GM21825 (cell line): ENCODE data around the gene SNCAIP.

ENCODE experiments used
- ATAC-seq: cut with Tn5 transposase; IDR thresholded peaks from one replicate; pipeline ENCODE4 v1.9.1; 2021; ENCODE audit warnings: mild to moderate bottlenecking, moderate library complexity; ENCODE audit not compliant: unreplicated experiment

The SNCAIP gene

DNA sequence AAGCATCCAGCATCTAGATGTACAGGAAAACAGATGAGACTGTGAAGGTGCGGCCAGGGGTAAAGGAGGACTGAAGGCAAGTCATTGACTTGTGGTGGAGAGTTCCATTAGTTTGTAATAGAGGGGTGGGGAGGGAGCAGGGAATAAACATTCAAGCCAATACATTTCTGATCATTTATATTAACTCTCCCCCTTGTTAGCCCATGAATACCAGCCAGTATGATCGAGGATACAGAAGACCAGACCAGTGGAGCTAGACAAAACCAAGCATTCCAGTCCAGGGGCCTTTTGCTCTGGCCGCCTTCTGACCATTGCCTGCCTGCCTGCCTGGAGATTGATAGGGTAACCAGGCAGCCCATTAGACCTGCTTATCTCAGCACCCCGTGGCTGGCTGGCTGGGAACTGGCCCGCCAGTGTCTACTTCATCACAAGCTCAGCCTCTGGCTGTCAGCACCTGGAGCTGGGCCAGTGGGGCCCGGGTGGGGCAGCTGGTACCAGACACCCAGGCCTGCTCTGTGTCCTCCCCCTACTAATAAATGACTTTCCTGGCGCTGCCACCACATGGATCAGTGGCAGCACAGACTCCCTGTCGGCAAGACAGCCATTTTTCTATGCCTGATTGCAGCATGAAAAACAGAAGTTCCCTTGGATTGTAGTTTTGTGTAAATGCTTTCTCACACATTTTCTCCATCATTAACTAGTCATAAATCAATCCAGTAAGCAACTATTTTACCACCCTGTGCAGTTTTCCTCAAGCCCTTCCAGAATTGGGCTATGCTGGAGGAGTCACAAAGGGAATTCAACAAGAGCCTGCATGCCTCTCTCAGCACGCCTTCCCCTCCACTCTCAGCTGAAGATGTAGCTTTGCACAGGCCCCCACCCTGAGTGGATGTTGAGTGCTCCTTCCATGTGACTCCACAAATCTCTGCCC lies 181.3 kb downstream of the SNCAIP start:
- no peak for ATAC-seq

DNA sequence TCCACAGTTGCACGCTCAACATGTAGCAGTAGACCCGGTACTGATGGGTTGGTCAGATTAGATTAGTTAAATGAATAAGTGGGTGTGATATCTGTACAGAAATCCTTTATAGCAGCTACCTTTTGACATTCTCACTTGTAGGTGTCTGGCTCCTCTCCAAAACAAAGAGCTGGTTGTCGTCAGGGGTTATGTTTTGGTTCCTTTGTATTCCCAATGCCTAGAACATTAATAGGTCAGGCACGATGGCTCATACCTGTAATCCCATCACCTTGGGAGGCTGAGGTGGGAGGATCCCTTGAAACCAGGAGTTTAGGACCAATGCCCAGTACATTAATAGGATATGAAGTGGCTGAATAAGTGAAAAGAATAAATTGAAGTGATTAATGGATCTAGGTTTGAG lies 182.1 kb downstream of the SNCAIP start:
- ATAC-seq, result no peak

DNA sequence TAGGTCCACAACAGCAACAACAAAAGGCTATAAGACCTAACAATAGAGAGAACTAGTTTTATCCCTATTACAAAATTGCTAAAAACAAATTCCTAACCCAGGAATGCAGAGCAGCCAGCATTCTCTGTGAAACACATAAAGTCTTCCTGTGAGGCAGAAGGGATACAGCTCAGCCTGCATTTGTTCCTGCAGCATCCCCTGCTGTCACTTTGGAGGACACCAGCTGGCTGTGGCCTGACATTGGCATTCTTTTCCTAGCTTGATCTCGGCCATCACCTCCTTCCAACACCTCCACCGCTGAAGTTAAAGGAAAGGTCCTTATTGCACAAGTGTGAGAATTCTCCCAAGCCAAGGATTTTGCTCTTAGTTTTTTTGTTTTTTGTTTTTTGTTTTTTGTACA lies 186.1 kb downstream of the SNCAIP start:
- no peak for ATAC-seq

DNA sequence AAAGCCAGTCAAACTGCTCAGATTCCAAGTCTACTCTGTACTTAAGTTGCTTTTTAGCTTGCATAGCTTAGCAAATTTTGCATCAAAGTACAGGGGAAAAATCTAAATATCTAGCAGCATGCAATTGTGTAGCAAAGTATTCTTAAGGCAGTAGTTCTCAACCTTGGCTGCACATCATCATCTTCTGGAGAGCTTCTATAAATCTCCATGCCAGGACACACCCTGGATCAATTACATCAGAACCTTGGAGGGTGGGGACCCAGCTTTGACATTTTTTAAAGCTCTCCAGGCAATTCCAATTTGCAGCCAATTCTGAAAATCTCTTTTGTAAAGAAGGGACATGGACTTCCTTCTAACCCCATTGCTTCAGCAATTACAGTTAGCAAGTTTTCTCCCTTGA lies 187.5 kb downstream of the SNCAIP start:
- no peak for ATAC-seq

DNA sequence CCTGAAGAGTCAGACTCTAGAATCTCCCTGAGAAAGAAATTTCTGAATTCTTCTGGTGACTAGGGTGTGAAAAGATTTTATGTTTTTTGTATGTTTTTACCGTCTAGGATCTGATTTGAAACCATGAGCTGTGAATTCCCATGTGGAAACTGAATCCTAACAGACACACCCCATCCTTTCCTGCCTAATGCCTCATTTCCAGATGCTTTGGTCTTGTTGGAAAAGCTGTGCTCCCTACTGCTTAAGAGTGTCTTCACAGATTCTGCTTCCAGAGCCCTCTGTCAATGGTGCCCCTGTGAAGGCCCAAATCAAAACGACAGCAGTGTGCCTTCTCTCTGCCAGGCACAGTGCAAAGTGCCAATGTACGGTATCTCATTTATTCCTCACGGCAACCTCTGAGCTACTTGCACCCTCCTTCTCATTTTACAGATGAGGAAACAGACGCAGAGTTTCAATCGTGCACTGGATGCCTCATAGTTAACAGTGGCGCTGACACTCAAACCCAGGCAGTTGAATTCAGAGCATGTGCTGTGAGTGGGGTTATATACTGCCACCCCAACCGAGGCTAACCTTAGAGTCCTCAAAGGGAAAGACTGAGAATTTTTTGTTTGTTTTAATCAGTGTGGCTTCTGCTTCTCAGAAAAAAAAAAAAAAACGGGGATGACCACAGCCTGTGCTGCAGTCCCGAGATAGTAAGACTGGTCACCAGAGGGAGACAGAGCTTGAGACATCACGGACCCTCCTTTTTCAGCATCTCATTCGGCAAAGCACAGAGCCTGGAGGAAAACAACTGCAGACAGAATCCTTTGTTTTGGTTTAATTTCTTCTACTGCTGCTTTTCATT lies 188.4 kb downstream of the SNCAIP start:
- ATAC-seq, result no peak

DNA sequence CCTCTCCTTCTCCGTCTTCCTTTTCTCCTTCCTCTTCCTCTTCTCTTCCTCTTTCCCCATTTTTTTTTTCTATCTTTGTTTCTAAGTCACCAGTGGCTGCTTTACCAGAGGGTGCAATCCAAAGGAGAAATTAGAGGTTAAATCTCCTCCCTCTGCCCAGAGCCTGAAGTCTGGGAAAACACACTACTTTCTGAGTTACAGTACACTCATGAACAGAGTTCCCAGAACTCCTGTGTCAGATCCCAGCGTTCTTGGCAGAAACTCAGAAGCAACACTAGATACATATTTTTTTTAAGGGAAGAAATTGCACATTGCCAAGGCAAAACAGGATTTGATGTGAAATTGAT lies 189.0 kb downstream of the SNCAIP start:
- no peak for ATAC-seq

DNA sequence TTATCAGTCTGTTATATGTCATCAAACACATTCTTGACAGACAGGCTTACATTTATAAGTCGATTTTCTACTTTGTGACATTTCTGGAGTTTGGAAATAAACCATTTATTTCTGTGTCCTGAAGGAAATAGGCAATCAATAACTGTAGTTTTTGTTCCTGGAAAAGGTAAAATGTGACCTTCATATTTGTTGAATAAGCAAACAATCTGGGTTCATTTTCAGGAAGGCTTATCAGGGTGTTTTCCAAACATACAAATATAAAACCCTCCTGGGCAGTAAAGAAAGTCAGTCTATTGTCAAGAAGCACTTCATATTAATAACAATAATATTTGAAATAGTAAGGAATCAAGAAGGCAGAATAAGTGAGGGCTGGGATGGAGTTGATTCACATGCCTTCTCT lies 195.0 kb downstream of the SNCAIP start:
- ATAC-seq, result no peak

DNA sequence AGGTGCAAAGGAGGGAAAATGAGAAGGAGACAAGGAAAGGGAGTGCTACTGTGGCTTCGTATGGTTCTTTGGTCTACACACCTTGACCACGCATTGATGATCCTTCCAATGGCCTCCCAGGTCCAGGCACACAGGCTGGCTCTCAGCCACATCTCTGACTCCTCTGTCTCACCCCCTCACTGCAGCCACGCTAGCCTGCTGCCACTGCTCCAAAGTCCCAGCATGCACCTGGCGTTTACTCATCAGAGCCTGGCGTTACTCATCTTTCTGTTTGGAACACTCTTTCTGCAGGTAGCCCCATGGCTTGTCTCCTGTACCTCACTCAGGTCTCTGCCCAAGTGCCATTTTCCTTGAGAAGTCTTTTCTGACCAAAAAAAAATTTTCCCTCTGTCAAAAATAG lies 195.5 kb downstream of the SNCAIP start:
- no peak for ATAC-seq

DNA sequence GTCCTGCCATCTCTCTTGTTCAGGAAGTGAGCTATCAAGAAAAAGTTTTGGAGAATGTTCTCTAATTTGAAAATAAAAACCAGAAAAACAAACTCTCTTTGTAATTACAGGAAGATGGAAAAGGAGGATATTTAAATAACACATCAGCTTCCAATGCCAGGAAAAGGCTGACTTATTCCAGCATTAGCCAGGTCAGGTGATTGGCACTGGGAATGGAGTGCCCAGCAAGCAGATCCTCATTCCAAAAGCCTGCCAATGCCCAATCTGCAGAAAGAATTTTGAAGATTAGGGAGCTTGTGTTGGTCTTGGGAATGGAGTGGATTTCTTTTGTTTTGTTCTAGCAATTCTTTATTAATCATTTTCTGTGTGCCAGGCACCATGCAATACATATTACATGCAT lies 196.6 kb downstream of the SNCAIP start:
- ATAC-seq, result no peak
